Epithelial cell of prostate (primary cell): ENCODE data around the gene CA12.
A peak's percentile ranks its signal among the peaks of the same experiment; 100 is the strongest.

Experiments
- DNase-seq: peaks from one replicate; pipeline ENCODE4 v3.0.0-alpha.2; 2011; ENCODE audit warnings: low read depth, low spot score
- H3K27ac ChIP-seq: fragments of 450-650 bp; 2 replicates; pipeline ENCODE4 v1.5.1; 2017; ENCODE audit warnings: mild to moderate bottlenecking

The CA12 gene

DNA sequence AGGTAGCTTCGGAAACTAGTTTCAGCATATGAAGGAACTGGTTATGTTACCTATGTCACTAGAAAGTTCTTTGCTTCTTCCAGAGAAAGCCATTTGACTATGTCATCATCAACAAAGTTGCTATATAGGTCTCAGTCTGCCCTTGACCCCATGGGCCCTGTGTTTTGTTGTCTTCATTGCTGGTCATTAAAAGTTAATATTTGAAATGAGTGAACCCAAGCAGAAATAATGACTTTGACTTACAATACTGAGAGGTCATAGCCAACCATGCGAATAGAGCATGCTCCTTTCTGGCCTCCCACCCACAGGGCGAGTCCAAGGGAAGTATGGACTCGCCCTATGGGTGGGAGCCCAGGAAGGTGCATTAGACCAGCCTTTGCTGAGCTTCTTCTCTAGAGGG, 63.3 kb downstream of the CA12 start:
- no peak for DNase-seq
- no peak overlapping the region for H3K27ac ChIP-seq

GRCh38 chr15:63314409-63314808, 67.2 kb downstream of the CA12 start:
- no peak for DNase-seq
- H3K27ac ChIP-seq: no peak overlapping the region

GRCh38 chr15:63313825-63314224, 67.8 kb downstream of the CA12 start:
- no peak for DNase-seq
- H3K27ac ChIP-seq: no peak overlapping the region

GRCh38 chr15:63312286-63312685, 69.4 kb downstream of the CA12 start:
- no peak overlapping the region for H3K27ac ChIP-seq
- no peak for DNase-seq

GRCh38 chr15:63310646-63311045, 71.0 kb downstream of the CA12 start:
- no peak for DNase-seq
- H3K27ac ChIP-seq: no peak overlapping the region

GRCh38 chr15:63308947-63309346, 72.7 kb downstream of the CA12 start:
- H3K27ac ChIP-seq: peak overlapping the region; percentile 14
- no peak for DNase-seq

GRCh38 chr15:63308491-63308890, 73.2 kb downstream of the CA12 start:
- H3K27ac ChIP-seq: no peak overlapping the region
- no peak for DNase-seq

DNA sequence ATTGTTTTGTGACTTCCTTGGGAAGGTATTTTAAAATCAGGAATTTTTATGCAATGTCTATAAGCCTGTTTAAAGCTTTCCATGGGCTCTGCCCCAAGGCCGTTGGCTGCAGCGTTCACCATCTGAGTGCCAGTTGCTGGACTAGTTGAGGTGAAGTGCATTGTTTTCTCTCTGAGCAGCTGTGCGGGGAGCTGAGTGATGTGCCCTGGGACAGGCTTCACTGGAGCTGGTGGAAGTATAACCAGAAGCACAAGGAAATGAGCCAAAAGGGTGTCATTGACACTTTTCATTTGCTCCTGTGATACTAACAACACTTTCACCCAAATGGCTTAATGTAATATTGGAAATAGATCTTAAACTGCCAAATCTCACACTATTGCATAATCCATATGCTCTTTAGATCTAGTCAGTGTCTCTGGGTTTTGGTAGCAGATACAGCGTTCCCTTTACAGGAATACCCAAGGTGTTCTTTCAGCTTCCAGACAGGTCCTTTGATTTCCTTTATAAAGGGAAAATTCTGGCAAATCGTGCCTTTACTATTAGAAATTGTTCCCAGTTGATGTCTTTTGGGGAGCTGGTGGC, 75.1 kb downstream of the CA12 start:
- no peak overlapping the region for H3K27ac ChIP-seq
- no peak for DNase-seq

- DNase-seq: no peak
- H3K27ac ChIP-seq: no peak overlapping the region
Measured at GRCh38 chr15:63305260-63305659, 76.4 kb downstream of the CA12 start.

GRCh38 chr15:63301088-63301487, 80.6 kb downstream of the CA12 start:
- H3K27ac ChIP-seq: no peak overlapping the region
- no peak for DNase-seq

DNA sequence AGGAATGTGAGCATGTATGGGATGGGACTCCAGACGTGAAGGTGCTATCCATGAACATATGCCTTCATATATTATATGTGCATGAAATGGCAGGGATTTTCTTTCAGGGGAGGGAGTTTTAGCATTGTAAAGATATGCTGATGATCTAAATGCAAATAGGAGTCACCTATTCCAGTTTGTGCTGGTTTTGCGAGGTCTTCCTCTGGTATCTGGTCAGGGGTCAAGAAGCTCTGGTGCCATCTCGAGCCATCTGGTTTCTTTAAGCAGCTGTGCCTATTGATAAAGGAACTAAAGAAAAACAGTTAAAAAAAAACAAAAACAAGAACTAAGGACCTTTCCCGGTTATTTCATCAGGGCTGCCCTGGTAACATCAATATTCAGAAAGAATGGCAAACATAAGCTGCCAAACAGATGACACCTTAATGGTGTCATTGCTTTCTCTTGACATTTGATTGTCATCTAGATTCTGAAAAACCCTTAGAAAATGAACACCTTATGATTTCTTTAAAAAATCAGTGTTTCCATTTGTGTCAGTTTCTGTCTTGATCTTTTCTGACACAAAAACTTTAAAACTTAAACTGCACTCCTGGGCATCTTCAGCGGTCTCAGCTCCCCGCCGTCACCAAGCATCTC, 81.6 kb downstream of the CA12 start:
- no peak overlapping the region for H3K27ac ChIP-seq
- DNase-seq: no peak

DNA sequence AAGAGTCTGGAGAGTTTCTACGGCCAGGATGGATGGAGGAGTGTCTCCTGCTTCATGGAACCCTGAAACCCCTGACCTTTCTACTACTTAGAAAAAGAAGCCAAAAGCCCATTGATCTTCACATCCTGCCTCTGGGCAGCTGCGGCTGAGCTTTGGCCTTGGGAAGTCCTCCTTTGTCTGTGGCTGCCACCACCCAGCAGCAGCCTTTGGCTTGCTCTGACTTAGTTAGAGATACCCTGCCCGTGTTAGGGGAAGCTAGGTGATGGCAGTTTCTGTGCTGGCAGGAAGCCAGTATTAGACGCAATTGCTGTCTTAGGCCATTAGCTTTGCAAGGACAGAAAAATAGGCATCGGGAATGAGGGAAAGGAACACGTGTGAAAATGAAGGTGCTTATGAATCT, 85.5 kb downstream of the CA12 start:
- H3K27ac ChIP-seq: no peak overlapping the region
- DNase-seq: no peak

GRCh38 chr15:63295341-63295740, 86.3 kb downstream of the CA12 start:
- H3K27ac ChIP-seq: no peak overlapping the region
- DNase-seq: no peak

- no peak overlapping the region for H3K27ac ChIP-seq
- DNase-seq: no peak
Measured at GRCh38 chr15:63294359-63294758, 87.3 kb downstream of the CA12 start.

DNA sequence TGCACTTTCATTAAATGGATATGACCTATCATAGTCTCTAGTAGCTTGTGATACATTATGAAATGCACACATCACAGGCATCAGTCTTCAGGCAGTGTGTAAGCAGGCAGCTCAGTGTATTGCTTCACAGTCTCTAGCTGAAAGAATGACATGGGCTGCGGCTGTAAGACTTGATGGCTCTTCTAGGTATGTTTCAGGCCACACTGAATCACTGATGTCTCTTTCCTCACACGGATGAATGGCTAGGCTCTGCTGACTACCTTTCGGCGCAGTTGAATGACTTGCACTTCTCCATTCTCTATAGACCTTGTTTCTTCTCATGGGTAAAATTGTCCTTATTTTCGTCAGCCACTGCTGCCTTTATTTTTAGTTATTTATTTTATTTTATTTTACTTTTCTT, 88.9 kb downstream of the CA12 start:
- H3K27ac ChIP-seq: no peak overlapping the region
- DNase-seq: no peak

GRCh38 chr15:63292241-63292640, 89.4 kb downstream of the CA12 start:
- H3K27ac ChIP-seq: no peak overlapping the region

GRCh38 chr15:63291507-63291906, 90.1 kb downstream of the CA12 start:
- H3K27ac ChIP-seq: peak overlapping the region; percentile 46

More at GRCh38 chr15:63292241-63292640, 89.4 kb downstream of the CA12 start:
- no peak for DNase-seq

GRCh38 chr15:63288778-63289378, 92.8 kb downstream of the CA12 start:
- no peak overlapping the region for H3K27ac ChIP-seq
- no peak for DNase-seq

More at GRCh38 chr15:63291507-63291906, 90.1 kb downstream of the CA12 start:
- no peak for DNase-seq

DNA sequence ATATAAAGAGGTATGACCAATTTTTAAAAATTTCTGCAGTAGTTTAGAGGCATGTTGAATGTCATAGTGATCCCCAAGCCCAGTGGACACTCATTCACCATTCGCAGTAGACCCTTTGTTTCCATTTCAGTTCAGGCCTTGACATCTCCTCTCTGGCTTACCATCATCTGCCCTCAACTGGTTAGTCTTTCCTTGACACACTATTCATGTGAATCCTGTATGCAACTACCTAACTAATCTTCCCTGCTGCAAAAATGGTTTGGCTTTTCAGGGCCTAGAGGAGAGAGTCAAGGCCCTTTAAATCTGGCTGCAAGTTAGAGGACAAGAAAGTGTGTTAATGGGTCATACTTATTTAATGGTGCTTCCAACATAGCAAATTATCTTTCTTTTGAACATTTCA, 93.3 kb downstream of the CA12 start:
- H3K27ac ChIP-seq: no peak overlapping the region
- no peak for DNase-seq

- H3K27ac ChIP-seq: no peak overlapping the region
- no peak for DNase-seq
Measured at GRCh38 chr15:63287109-63287508, 94.5 kb downstream of the CA12 start.

GRCh38 chr15:63284335-63284734, 97.3 kb downstream of the CA12 start:
- no peak overlapping the region for H3K27ac ChIP-seq
- no peak for DNase-seq

GRCh38 chr15:63283126-63283525, 98.5 kb downstream of the CA12 start:
- no peak for DNase-seq
- no peak overlapping the region for H3K27ac ChIP-seq
